HCT116 (cell line): Measurements from ENCODE around the gene INKA2. TPM values are rescaled to one million over a fixed set of nuclear protein-coding genes. Genes with fewer than 3 reads are reported as not detected.

ENCODE experiments used
- ATAC-seq: fragments of 200-7000 bp; cut with Tn5 transposase; 2 replicates; pipeline ENCODE4 v1.9.1; 2020; ENCODE audit warnings: mild to moderate bottlenecking, moderate library complexity
- BruUV-seq: library from RNA; stranded (reverse); fragments of 400-500 nt; replicated peaks from 2 replicates; lab custom pipeline; 2021; lab: Mats Ljungman, UMichigan
- CTCF ChIA-PET: fragments of 300-600 bp; sonication (Branson Sonifier 250); formaldehyde crosslinking; loops from one replicate; lab custom pipeline; 2021; ENCODE audit warnings: antibody characterized with exemption; lab: Charles Lee
- POLR2A ChIA-PET: fragments of 300-600, 350-600 bp; sonication (Branson Sonifier 250); formaldehyde crosslinking; loops from one replicate; lab custom pipeline; 2021; ENCODE audit warnings: antibody characterized with exemption; lab: Charles Lee
- RAD21 ChIA-PET, 2 experiments: fragments of 300-600 bp; sonication (Branson Sonifier 250); formaldehyde crosslinking; loops; one replicate each; lab custom pipeline; 2023; ENCODE audit warnings: low total read pairs in 2 of 2; ENCODE audit not compliant: uncharacterized antibody in 2 of 2, unreplicated experiment in 2 of 2, low non-redundant PET in 1 of 2; lab: Charles Lee
- DNase-seq: peaks from one replicate; pipeline ENCODE4 v3.0.0-alpha.2; 2010; ENCODE audit warnings: low read depth, low spot score
- H2AFZ ChIP-seq: fragments of 200-600 bp; shearing (Covaris generic), sonication (generic); 2 replicates; pipeline ENCODE4 v1.6.1; 2017; ENCODE audit warnings: low read depth, mixed run types, mixed read lengths, antibody characterized with exemption, low read length; ENCODE audit not compliant: poor library complexity, severe bottlenecking
- H3K27ac ChIP-seq: 2 replicates; pipeline ENCODE4 v1.5.1; 2012; ENCODE audit warnings: low read depth, low read length
- H3K27me3 ChIP-seq: fragments of 200-600 bp; sonication (generic); 2 replicates; pipeline ENCODE4 v1.6.1; 2016; ENCODE audit warnings: mixed run types, low read length, mixed read lengths; ENCODE audit not compliant: insufficient read depth
- H3K36me3 ChIP-seq, 2 experiments: fragments of 200-500 bp in 1 of 2; fragments of 200-600 bp in 1 of 2; sonication (Bioruptor generic) in 1 of 2; sonication (generic) in 1 of 2; 2 replicates each; pipeline versions ENCODE4 v1.5.1 to v1.6.1; 2014 to 2016; ENCODE audit warnings: low read length in 2 of 2, inconsistent platforms in 1 of 2, mixed read lengths in 1 of 2, mixed run types in 1 of 2; ENCODE audit not compliant: insufficient read depth in 2 of 2, control insufficient read depth in 1 of 2
- H3K4me1 ChIP-seq, 2 experiments: fragments of 200-600 bp in 1 of 2; sonication (generic) in 1 of 2; 2 replicates each; pipeline versions ENCODE4 v1.5.1 to v1.6.1; 2012 to 2017; ENCODE audit warnings: low read length in 2 of 2, inconsistent platforms in 1 of 2, mild to moderate bottlenecking in 1 of 2, mixed read lengths in 1 of 2, mixed run types in 1 of 2, moderate library complexity in 1 of 2; ENCODE audit not compliant: insufficient read depth in 2 of 2, control insufficient read depth in 1 of 2
- H3K4me2 ChIP-seq: fragments of 200-600 bp; sonication (generic); 2 replicates; pipeline ENCODE4 v1.6.1; 2017; ENCODE audit warnings: mixed run types, low read length, mixed read lengths
- H3K4me3 ChIP-seq, 2 experiments: fragments of 200-600 bp in 1 of 2; sonication (generic) in 1 of 2; replicated peaks in 1 of 2; 2 replicates each; pipeline ENCODE4 v1.5.1; 2011 to 2016; ENCODE audit warnings: low read length in 2 of 2, control low read depth in 1 of 2, low read depth in 1 of 2, mild to moderate bottlenecking in 1 of 2, mixed read lengths in 1 of 2, mixed run types in 1 of 2
- H3K79me2 ChIP-seq: fragments of 200-600 bp; sonication (generic); 2 replicates; pipeline ENCODE4 v1.6.1; 2017; ENCODE audit warnings: mild to moderate bottlenecking, mixed run types, low read length, moderate library complexity, mixed read lengths; ENCODE audit not compliant: insufficient read depth
- H3K9ac ChIP-seq: fragments of 200-600 bp; sonication (generic); 2 replicates; pipeline ENCODE4 v1.6.1; 2016; ENCODE audit warnings: low read length, mixed read lengths
- H3K9me2 ChIP-seq: fragments of 200-600 bp; sonication (generic), shearing (Covaris generic); 2 replicates; pipeline ENCODE4 v1.6.1; 2017; ENCODE audit warnings: mixed run types, mild to moderate bottlenecking, moderate library complexity; ENCODE audit not compliant: insufficient read depth
- H3K9me3 ChIP-seq, 2 experiments: fragments of 200-500 bp in 1 of 2; fragments of 200-600 bp in 1 of 2; sonication (Bioruptor generic) in 1 of 2; sonication (generic) in 1 of 2; 2 replicates each; pipeline ENCODE4 v1.6.1; 2014 to 2017; ENCODE audit warnings: low read length in 2 of 2, mixed read lengths in 2 of 2, inconsistent platforms in 1 of 2, low read depth in 1 of 2, mild to moderate bottlenecking in 1 of 2, mixed run types in 1 of 2, moderate library complexity in 1 of 2; ENCODE audit not compliant: control insufficient read depth in 1 of 2, insufficient read depth in 1 of 2
- H4K20me1 ChIP-seq: fragments of 200-600 bp; sonication (generic), shearing (Covaris generic); 2 replicates; pipeline ENCODE4 v1.6.1; 2017; ENCODE audit warnings: mixed run types, mild to moderate bottlenecking, moderate library complexity; ENCODE audit not compliant: insufficient read depth
- ATF3 ChIP-seq: IDR thresholded peaks from 2 replicates; pipeline ENCODE4 v1.6.1; 2012
- CEBPB ChIP-seq: IDR thresholded peaks from 2 replicates; pipeline ENCODE4 v1.6.1; 2012; ENCODE audit warnings: low read depth
- CTCF ChIP-seq, 3 experiments: fragments of 200-600 bp in 1 of 3; sonication (generic) in 1 of 3; IDR thresholded peaks in 2 of 3; conservative IDR thresholded peaks in 1 of 3; 2 replicates each; pipeline ENCODE4 v1.5.1; 2012 to 2017; ENCODE audit warnings: low read depth in 2 of 3, low read length in 2 of 3, antibody characterized with exemption in 1 of 3, borderline replicate concordance in 1 of 3, control low read depth in 1 of 3, mild to moderate bottlenecking in 1 of 3, mixed read lengths in 1 of 3, mixed run types in 1 of 3, moderate library complexity in 1 of 3; ENCODE audit not compliant: insufficient read depth in 1 of 3
- ELF1 ChIP-seq: IDR thresholded peaks from 2 replicates; pipeline ENCODE4 v1.6.1; 2012; ENCODE audit warnings: low read depth, borderline replicate concordance
- EZH2 ChIP-seq: fragments of 200-600 bp; sonication (generic); IDR thresholded peaks from 2 replicates; pipeline ENCODE4 v1.6.1; 2017; ENCODE audit warnings: antibody characterized with exemption, mixed run types
- POLR2AphosphoS5 ChIP-seq: IDR thresholded peaks from 2 replicates; pipeline ENCODE4 v1.6.1; 2011; ENCODE audit warnings: mild to moderate bottlenecking, low read depth, low read length, moderate library complexity
- RAD21 ChIP-seq: IDR thresholded peaks from 2 replicates; pipeline ENCODE4 v1.6.1; 2012; ENCODE audit warnings: low read depth, mild to moderate bottlenecking
- REST ChIP-seq: IDR thresholded peaks from 2 replicates; pipeline ENCODE4 v1.6.1; 2012; ENCODE audit warnings: low read depth
- SP1 ChIP-seq: IDR thresholded peaks from 2 replicates; pipeline ENCODE4 v1.6.1; 2012; ENCODE audit warnings: low read depth
- TCF7L2 ChIP-seq: IDR thresholded peaks from 2 replicates; pipeline ENCODE4 v1.7.0; 2011; ENCODE audit warnings: borderline replicate concordance, inconsistent platforms; ENCODE audit not compliant: insufficient read depth, insufficient read length; ENCODE audit errors: extremely low read depth
- ZBTB33 ChIP-seq: IDR thresholded peaks from 2 replicates; pipeline ENCODE4 v1.6.1; 2011; ENCODE audit warnings: mild to moderate bottlenecking, low read length, moderate library complexity; ENCODE audit not compliant: insufficient replicate concordance; ENCODE audit errors: extremely low read depth
- ZFX ChIP-seq: fragments of 450-650 bp; IDR thresholded peaks from 2 replicates; pipeline ENCODE4 v1.6.1; 2017
- ZNF274 ChIP-seq: fragments of 200-500 bp; sonication (Bioruptor generic); IDR thresholded peaks from 2 replicates; pipeline ENCODE4 v1.6.1; 2014; ENCODE audit warnings: mild to moderate bottlenecking, low read depth, low read length, inconsistent platforms
- intact Hi-C: fragments of 100-400 bp; cut with micrococcal nuclease; formaldehyde crosslinking; loops from 2 replicates; pipeline ENCODE4 v1.10.0; 2022
- total RNA-seq: library from RNA; stranded (reverse); gene quantifications from one replicate; pipeline ENCODE4 v1.2.1, GENCODE V29; 2021; ENCODE audit not compliant: unreplicated experiment

Gene INKA2
- total RNA-seq, 1 experiment from 2014 or later: 4.0 TPM

- ATAC-seq (no peak), DNase-seq (no peak)
- intact Hi-C loops: no loop called here
- H3K9me3 ChIP-seq: no peaks in the 10 kb centered on the region
- ChIA-PET POLR2A (no interaction called here), RAD21 (no interaction called here), CTCF (interaction anchor here (1.4 kb wide), 1 partner anchor 15 kb away, joined by 4 read pairs; no protein-coding TSS in a partner anchor)
- no peak overlapping the region for H3K4me3 ChIP-seq
- H3K4me2 ChIP-seq: no peak overlapping the region
- H3K36me3 ChIP-seq: no peaks in the 10 kb centered on the region
- H4K20me1 ChIP-seq: no peaks in the 10 kb centered on the region
- no peak overlapping the region for H2AFZ ChIP-seq
- no peaks in the 10 kb centered on the region for H3K79me2 ChIP-seq
- no peak overlapping the region for H3K27ac ChIP-seq
- BruUV-seq: no TSS peak
- H3K4me1 ChIP-seq: peaks cover 0 to 3% of the 10 kb centered on the region in 2 experiments; a peak in 1 of 4 replicates
- H3K27me3 ChIP-seq: no peaks in the 10 kb centered on the region
- H3K9ac ChIP-seq: no peak overlapping the region
- H3K9me2 ChIP-seq: no peaks in the 10 kb centered on the region
- TF ChIP-seq CTCF (IDR thresholded peaks at IDR 0.05 in 2 of 3, conservative IDR thresholded peaks at IDR 0.05 in 1 of 3; ENCODE audit: borderline replicate concordance in 1 of 3, insufficient read depth in 1 of 3, low read depth in 2 of 3, low read length in 2 of 3) (no peak), CEBPB (no peak), ELF1 (no peak), SP1 (no peak), ZFX (no peak), ZBTB33 (no peak), EZH2 (no peak), POLR2AphosphoS5 (no peak), REST (no peak), RAD21 (no peak), ATF3 (no peak), ZNF274 (no peak), TCF7L2 (no peak)
These were observed 7.2 kb downstream of the INKA2 start for GRCh38 chr1:111731956-111732355.
